Uterus (tissue), 4 donors: ENCODE results near the gene ADCY9. TPM values are rescaled to one million over a fixed set of nuclear protein-coding genes. Genes with fewer than 3 reads are reported as not detected.

Experiments used
- DNase-seq, 2 donors: peaks; one replicate each; pipeline ENCODE4 v3.0.0-alpha.2; 2019 to 2020
- H3K27ac ChIP-seq, 2 donors: fragments of 200-600 bp; sonication (generic); 1 replicate in 1 of 2; 2 replicates in 1 of 2; pipeline ENCODE4 v1.5.1; 2016 to 2018
- H3K27me3 ChIP-seq, 2 donors: fragments of 200-600 bp; sonication (generic); one replicate each; pipeline ENCODE4 v1.5.1; 2018 to 2019; ENCODE audit warnings: control low read depth in 1 of 2
- H3K36me3 ChIP-seq, 2 donors: fragments of 200-600 bp; sonication (generic); one replicate each; pipeline ENCODE4 v1.5.1; 2019; ENCODE audit warnings: control low read depth in 1 of 2
- H3K4me1 ChIP-seq, 2 donors: fragments of 200-600 bp; sonication (generic); one replicate each; pipeline ENCODE4 v1.5.1; 2018 to 2019; ENCODE audit warnings: control low read depth in 1 of 2
- H3K4me3 ChIP-seq, 2 donors: fragments of 200-600 bp; sonication (generic); 1 replicate in 1 of 2; 2 replicates in 1 of 2; pipeline ENCODE4 v1.5.1; 2018 to 2019; ENCODE audit warnings: mild to moderate bottlenecking in 1 of 2
- H3K9me3 ChIP-seq, 2 donors: fragments of 200-600 bp; sonication (generic); one replicate each; pipeline ENCODE4 v1.5.1; 2019; ENCODE audit warnings: control low read depth in 1 of 2
- POLR2A ChIP-seq, 2 donors: fragments of 450-650 bp; IDR thresholded peaks; one replicate each; pipeline ENCODE4 v1.6.1; 2016; ENCODE audit warnings: antibody characterized with exemption in 2 of 2, mild to moderate bottlenecking in 1 of 2, moderate library complexity in 1 of 2
- intact Hi-C: fragments of 100-400 bp; cut with DNase I; formaldehyde crosslinking; loops from one replicate; pipeline ENCODE4 v1.15.1; 2023; ENCODE audit warnings: low total_unique reads
- total RNA-seq, 4 donors: library from RNA; depleted of rRNA in 3 of 4; stranded (reverse); fragments of >200 nt in 3 of 4; gene quantifications; one replicate each; pipeline versions ENCODE4 v1.1.0 to v1.2.4, GENCODE V29; 2014 to 2023
- TF ChIP-seq, protein P1 (sequence below), 4 experiments: fragments of 200-600 bp in 2 of 4; fragments of 450-650 bp in 2 of 4; sonication (generic) in 2 of 4; IDR thresholded peaks; one replicate each; pipeline ENCODE4 v1.5.1; 2016 to 2019; ENCODE audit warnings: antibody characterized with exemption in 4 of 4, mild to moderate bottlenecking in 2 of 4, moderate library complexity in 1 of 4
- donor health status: DM: yes; HTN: yes; CAD: no.

Gene ADCY9
- total RNA-seq, 4 donors from 2014 or later, result 2.8 to 34.7 (median 20.2) TPM

DNA sequence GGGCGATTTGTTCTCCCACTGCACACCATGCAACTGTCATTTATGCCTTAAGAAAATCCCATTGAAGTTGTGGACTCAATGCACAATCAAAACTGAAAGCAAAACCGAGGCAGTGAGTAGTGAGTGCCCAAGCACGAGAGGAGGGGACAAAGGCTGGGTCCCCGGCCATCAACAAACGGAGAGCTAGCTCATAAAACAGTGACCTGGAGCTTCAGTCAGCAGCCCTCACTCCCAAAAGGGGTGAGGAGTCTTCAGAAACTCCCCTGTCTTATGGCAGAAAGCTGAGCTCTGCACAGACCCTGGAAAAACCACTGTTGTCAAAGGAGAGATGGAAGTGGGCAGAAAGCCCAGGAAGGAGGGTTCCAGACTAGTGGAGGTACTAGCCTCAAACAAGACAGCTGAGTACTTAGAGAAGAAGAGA, 96.9 kb downstream of the ADCY9 start:
- Histone ChIP-seq H3K27ac (peak overlapping the region; percentile 69 to 79), H3K27me3 (no peaks in the 10 kb centered on the region), H3K36me3 (no peaks in the 10 kb centered on the region), H3K9me3 (no peaks in the 10 kb centered on the region), H3K4me3 (peak overlapping the region; percentile 7 to 31), H3K4me1 (no peaks in the 10 kb centered on the region)
- no peak for TF ChIP-seq POLR2A (IDR thresholded peaks at IDR 0.05)
- TF ChIP-seq, protein P1, sequence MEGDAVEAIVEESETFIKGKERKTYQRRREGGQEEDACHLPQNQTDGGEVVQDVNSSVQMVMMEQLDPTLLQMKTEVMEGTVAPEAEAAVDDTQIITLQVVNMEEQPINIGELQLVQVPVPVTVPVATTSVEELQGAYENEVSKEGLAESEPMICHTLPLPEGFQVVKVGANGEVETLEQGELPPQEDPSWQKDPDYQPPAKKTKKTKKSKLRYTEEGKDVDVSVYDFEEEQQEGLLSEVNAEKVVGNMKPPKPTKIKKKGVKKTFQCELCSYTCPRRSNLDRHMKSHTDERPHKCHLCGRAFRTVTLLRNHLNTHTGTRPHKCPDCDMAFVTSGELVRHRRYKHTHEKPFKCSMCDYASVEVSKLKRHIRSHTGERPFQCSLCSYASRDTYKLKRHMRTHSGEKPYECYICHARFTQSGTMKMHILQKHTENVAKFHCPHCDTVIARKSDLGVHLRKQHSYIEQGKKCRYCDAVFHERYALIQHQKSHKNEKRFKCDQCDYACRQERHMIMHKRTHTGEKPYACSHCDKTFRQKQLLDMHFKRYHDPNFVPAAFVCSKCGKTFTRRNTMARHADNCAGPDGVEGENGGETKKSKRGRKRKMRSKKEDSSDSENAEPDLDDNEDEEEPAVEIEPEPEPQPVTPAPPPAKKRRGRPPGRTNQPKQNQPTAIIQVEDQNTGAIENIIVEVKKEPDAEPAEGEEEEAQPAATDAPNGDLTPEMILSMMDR (IDR thresholded peaks at IDR 0.05), result no peak
- intact Hi-C loops, result no loop called here
- no peak for DNase-seq

DNA sequence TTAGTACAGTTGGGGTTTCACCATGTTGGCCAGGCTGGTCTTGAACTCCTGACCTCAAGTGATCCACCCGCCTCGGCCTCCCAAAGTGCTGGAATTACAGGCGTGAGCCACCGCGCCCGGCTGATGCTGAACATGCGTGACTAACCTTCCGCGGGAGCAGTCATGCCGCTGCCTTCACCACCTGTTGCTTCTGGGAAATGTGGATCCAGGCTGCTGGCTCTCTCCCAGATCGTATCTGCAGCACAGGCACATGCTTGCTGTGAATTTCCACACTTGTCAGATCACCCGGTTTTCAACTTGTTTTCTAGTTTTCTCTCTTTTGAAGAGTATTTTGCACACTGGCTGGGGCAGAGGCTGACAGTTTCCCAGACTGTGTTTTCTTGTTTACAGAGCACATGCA, 97.9 kb downstream of the ADCY9 start:
- Histone ChIP-seq H3K4me1 (no peaks in the 10 kb centered on the region), H3K9me3 (no peaks in the 10 kb centered on the region), H3K36me3 (no peaks in the 10 kb centered on the region), H3K27me3 (no peaks in the 10 kb centered on the region), H3K4me3 (no peak overlapping the region), H3K27ac (peak overlapping the region in 1 of 2 donors; percentile 69)
- TF ChIP-seq, protein P1 (IDR thresholded peaks at IDR 0.05), result no peak
- intact Hi-C loops, result no loop called here
- no peak for DNase-seq

DNA sequence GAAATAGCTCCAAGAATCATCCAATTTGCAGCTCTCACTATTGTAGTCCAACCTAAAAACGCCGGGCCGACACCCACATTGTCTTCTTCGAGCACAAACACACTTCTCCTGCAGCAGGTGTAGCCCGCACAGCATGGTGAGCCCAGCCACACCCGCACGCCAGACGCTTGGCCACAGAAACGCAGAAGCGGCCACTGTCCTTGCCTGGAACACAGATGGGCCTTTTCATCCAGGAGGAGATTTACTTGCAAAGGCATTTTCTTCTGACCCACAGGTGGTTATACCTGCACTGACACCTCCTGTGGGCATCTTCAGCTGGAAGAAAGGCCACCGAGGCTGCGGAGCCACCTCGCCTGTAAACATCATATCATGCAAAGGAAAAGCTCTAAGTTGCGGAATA, 98.4 kb downstream of the ADCY9 start:
- Histone ChIP-seq H3K9me3 (no peaks in the 10 kb centered on the region), H3K27me3 (no peaks in the 10 kb centered on the region), H3K36me3 (no peaks in the 10 kb centered on the region), H3K4me1 (no peaks in the 10 kb centered on the region), H3K4me3 (no peak overlapping the region), H3K27ac (no peak overlapping the region)
- intact Hi-C loops, result no loop called here
- TF ChIP-seq, protein P1 (IDR thresholded peaks at IDR 0.05), result no peak
- TF ChIP-seq POLR2A (IDR thresholded peaks at IDR 0.05), result no peak
- no peak for DNase-seq

DNA sequence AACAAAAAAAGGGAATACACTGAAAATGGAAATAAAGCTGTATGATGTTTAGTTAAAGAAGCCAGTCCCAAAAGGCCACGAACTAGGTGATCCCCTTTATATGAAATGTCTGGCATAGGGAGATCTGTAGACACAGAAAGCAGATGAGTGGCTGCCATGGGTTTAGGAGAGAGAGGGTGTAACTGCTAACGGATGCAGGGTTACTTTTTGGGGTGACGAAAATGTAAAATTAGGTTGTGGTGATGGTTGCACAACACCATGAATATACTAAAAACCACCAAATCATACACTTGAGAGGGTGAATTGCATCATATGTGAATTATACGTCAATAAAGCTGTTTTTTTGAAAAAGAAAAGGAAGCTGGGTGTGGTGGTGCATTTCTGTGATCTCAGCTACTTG, 99.6 kb downstream of the ADCY9 start:
- DNase-seq, result no peak
- H3K27me3 ChIP-seq, result no peaks in the 10 kb centered on the region
- intact Hi-C loops, result no loop called here
- H3K9me3 ChIP-seq, result no peaks in the 10 kb centered on the region
- no peaks in the 10 kb centered on the region for H3K36me3 ChIP-seq
- H3K4me1 ChIP-seq, result no peaks in the 10 kb centered on the region
- TF ChIP-seq, protein P1 (IDR thresholded peaks at IDR 0.05), result no peak
- no peak for TF ChIP-seq POLR2A (IDR thresholded peaks at IDR 0.05)
- H3K27ac ChIP-seq, result peak overlapping the region in 1 of 2 donors; percentile 3
- no peak overlapping the region for H3K4me3 ChIP-seq

DNA sequence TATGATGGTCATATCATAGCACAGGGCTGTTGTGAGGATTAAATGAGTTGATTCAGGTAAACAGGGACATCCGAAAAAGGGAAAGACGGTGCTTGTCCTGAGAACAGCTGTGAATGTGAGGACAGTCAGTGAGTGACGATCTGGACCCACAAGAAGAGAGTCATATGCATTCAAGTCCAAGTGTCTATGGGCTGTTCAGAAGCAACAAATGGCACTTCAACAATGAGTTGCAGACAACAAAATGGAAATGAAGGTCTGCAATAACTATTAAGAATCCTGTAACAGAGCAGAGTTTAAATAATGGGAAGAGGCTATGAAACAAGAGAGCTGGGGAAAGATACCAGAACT, 100.3 kb downstream of the ADCY9 start:
- intact Hi-C loops, result no loop called here
- TF ChIP-seq POLR2A (IDR thresholded peaks at IDR 0.05), result no peak
- TF ChIP-seq, protein P1 (IDR thresholded peaks at IDR 0.05), result no peak
- no peaks in the 10 kb centered on the region for H3K9me3 ChIP-seq
- peak overlapping the region in 1 of 2 donors; percentile 3 for H3K27ac ChIP-seq
- no peak for DNase-seq
- H3K4me3 ChIP-seq, result no peak overlapping the region
- H3K36me3 ChIP-seq, result no peaks in the 10 kb centered on the region
- no peaks in the 10 kb centered on the region for H3K4me1 ChIP-seq
- no peaks in the 10 kb centered on the region for H3K27me3 ChIP-seq
